BE2C (cell line): Measurements from ENCODE around the gene NFIC. TPM values are rescaled to one million over a fixed set of nuclear protein-coding genes. Genes with fewer than 3 reads are reported as not detected.

ENCODE experiments used
- DNase-seq: peaks from one replicate; pipeline ENCODE4 v3.0.0-alpha.2; 2020
- H3K27me3 ChIP-seq: fragments of 250-450 bp; sonication (Bioruptor Pico); 2 replicates; pipeline ENCODE4 v1.5.1; 2020; ENCODE audit warnings: mild to moderate bottlenecking
- H3K36me3 ChIP-seq: fragments of 250-450 bp; sonication (Bioruptor Pico); 2 replicates; pipeline ENCODE4 v1.5.1; 2020; ENCODE audit warnings: mild to moderate bottlenecking
- H3K4me1 ChIP-seq: fragments of 250-450 bp; sonication (Bioruptor Pico); 2 replicates; pipeline ENCODE4 v1.5.1; 2020
- H3K4me3 ChIP-seq: 2 replicates; pipeline ENCODE4 v1.5.1; 2011; ENCODE audit warnings: low read depth, low read length
- H3K9me3 ChIP-seq: fragments of 250-450 bp; sonication (Bioruptor Pico); 2 replicates; pipeline ENCODE4 v1.5.1; 2020
- polyA plus RNA-seq: library from polyadenylated mRNA; unstranded; fragments of >200 nt; gene quantifications from one replicate; pipeline ENCODE4 v1.2.1, GENCODE V29; 2012; ENCODE audit warnings: low read depth, missing spikeins; ENCODE audit not compliant: insufficient read length, insufficient read depth
- TF ChIP-seq, protein P1 (sequence below): IDR thresholded peaks from 2 replicates; pipeline ENCODE4 v1.5.1; 2012; ENCODE audit warnings: mild to moderate bottlenecking, low read depth, low read length

The NFIC gene
- polyA plus RNA-seq: 20.6 TPM

GRCh38 chr19:3365836-3366752 lies at the start of gene NFIC:
Gene NFIC (plus strand): TSS chr19:3366583. CDS start chr19:3366637, 54 bp downstream.
- H3K36me3 ChIP-seq: no peaks in the 10 kb centered on the region
- H3K4me3 ChIP-seq: peak within 1 kb of the TSS; percentile 74
- peaks cover 10% of the 10 kb centered on the region for H3K4me1 ChIP-seq
- no peaks in the 10 kb centered on the region for H3K9me3 ChIP-seq
- DNase-seq: peak; percentile 69
- no peaks in the 10 kb centered on the region for H3K27me3 ChIP-seq
- TF ChIP-seq, protein P1, sequence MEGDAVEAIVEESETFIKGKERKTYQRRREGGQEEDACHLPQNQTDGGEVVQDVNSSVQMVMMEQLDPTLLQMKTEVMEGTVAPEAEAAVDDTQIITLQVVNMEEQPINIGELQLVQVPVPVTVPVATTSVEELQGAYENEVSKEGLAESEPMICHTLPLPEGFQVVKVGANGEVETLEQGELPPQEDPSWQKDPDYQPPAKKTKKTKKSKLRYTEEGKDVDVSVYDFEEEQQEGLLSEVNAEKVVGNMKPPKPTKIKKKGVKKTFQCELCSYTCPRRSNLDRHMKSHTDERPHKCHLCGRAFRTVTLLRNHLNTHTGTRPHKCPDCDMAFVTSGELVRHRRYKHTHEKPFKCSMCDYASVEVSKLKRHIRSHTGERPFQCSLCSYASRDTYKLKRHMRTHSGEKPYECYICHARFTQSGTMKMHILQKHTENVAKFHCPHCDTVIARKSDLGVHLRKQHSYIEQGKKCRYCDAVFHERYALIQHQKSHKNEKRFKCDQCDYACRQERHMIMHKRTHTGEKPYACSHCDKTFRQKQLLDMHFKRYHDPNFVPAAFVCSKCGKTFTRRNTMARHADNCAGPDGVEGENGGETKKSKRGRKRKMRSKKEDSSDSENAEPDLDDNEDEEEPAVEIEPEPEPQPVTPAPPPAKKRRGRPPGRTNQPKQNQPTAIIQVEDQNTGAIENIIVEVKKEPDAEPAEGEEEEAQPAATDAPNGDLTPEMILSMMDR: no peak

DNA sequence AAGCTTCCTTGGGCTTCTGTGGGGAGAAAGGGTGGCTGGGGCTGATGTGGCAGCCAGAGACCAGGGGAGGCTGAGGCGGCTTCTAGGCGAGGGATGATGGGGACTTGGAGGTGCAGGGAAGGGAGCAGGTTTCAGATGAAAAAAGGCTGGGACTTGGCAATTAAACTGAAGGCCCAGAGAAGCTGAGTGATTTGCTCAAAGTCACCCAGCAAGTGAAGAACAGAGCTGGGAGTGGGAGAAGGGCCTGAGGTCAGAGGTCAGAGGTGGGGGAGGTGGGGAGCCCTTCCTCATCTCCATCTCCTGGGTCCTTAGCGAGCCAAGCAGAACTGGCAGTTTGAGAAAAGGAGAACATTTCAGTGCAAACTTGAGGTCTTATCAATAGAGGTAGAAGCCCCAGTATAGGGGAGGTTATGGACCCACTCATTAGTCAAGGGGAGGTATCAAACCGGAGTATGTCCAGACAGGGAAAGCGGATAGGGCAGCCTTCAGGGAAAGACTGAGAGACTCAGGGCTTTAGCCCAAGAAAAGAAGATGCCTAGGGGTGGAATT lies 49.6 kb upstream of the NFIC start:
- H3K4me3 ChIP-seq: no peak overlapping the region
- H3K4me1 ChIP-seq: no peaks in the 10 kb centered on the region
- no peaks in the 10 kb centered on the region for H3K36me3 ChIP-seq
- peaks cover 19% of the 10 kb centered on the region for H3K27me3 ChIP-seq
- H3K9me3 ChIP-seq: no peaks in the 10 kb centered on the region
- DNase-seq: no peak
- TF ChIP-seq, protein P1: no peak

GRCh38 chr19:3319643-3320353 lies 46.6 kb upstream of the NFIC start:
- Histone ChIP-seq H3K4me1 (no peaks in the 10 kb centered on the region), H3K9me3 (no peaks in the 10 kb centered on the region), H3K27me3 (peaks cover 14% of the 10 kb centered on the region), H3K36me3 (no peaks in the 10 kb centered on the region), H3K4me3 (no peak overlapping the region)
- TF ChIP-seq, protein P1: no peak
- no peak for DNase-seq

DNA sequence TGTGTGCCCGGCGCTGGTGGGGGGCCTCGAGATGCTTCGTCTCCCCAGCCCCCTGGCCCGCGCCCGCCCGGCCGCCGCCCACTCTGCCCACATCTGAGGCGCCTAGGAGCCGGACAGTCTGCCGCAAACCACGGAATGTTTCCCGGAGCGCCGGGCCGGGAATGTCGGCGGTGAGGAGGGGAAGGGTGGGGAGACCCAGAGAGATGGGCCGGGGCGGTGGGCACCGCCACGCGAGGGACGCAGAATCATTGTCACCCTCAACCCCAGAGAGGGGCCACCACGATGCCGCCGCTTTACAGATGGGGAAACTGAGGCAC lies 46.1 kb upstream of the NFIC start:
- Histone ChIP-seq H3K27me3 (peaks cover 14% of the 10 kb centered on the region), H3K36me3 (no peaks in the 10 kb centered on the region), H3K4me3 (no peak overlapping the region), H3K9me3 (no peaks in the 10 kb centered on the region), H3K4me1 (no peaks in the 10 kb centered on the region)
- DNase-seq: no peak
- TF ChIP-seq, protein P1: no peak

DNA sequence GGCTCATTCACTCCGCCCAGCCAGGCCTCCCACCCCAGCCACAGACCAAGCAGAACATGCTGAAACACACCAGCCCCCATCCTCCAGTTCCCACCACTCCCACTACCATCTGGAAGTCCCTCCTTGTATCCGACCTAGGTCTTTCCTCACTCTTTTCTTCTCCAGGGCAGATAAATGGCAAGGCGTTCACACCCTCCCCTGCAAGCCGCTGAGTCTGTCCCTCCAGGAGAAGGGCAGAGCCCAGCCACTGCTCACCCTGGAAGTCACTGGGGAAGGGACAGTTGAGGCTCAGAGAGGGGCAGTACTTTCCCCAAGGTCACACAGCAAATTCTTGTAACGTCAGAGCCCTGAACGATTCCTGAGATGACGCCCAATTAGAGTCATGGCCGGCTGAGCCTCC lies 45.5 kb upstream of the NFIC start:
- Histone ChIP-seq H3K4me1 (no peaks in the 10 kb centered on the region), H3K27me3 (peaks cover 14% of the 10 kb centered on the region), H3K9me3 (no peaks in the 10 kb centered on the region), H3K4me3 (no peak overlapping the region), H3K36me3 (no peaks in the 10 kb centered on the region)
- no peak for DNase-seq
- TF ChIP-seq, protein P1: no peak
